ENCODE data around the gene RAB18.

The RAB18 gene

GRCh38 chr10:27526242-27526641, 22.1 kb downstream of the RAB18 start:
- peaks cover 2% of the 10 kb centered on the region for H3K9me3 ChIP-seq (ENCODE audit: severe bottlenecking)
- ATAC-seq (ENCODE audit: low read depth) = no peak
- peaks cover 2% of the 10 kb centered on the region for H3K4me1 ChIP-seq (ENCODE audit: insufficient read depth, poor library complexity, severe bottlenecking)
- TF ChIP-seq, protein P1, sequence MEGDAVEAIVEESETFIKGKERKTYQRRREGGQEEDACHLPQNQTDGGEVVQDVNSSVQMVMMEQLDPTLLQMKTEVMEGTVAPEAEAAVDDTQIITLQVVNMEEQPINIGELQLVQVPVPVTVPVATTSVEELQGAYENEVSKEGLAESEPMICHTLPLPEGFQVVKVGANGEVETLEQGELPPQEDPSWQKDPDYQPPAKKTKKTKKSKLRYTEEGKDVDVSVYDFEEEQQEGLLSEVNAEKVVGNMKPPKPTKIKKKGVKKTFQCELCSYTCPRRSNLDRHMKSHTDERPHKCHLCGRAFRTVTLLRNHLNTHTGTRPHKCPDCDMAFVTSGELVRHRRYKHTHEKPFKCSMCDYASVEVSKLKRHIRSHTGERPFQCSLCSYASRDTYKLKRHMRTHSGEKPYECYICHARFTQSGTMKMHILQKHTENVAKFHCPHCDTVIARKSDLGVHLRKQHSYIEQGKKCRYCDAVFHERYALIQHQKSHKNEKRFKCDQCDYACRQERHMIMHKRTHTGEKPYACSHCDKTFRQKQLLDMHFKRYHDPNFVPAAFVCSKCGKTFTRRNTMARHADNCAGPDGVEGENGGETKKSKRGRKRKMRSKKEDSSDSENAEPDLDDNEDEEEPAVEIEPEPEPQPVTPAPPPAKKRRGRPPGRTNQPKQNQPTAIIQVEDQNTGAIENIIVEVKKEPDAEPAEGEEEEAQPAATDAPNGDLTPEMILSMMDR (IDR thresholded peaks at IDR 0.05; ENCODE audit: poor library complexity, severe bottlenecking) = no peak
- no peak overlapping the region for H3K27ac ChIP-seq (ENCODE audit: poor library complexity, severe bottlenecking)
- no peak for DNase-seq (ENCODE audit: low spot score)
- peaks cover 24% of the 10 kb centered on the region; the same call in 1 of the 2 replicates for H3K36me3 ChIP-seq (ENCODE audit: low read depth)
- H3K27me3 ChIP-seq (ENCODE audit: insufficient read depth, poor library complexity, severe bottlenecking) = no peaks in the 10 kb centered on the region
- H3K4me3 ChIP-seq (ENCODE audit: severe bottlenecking) = no peak overlapping the region

DNA sequence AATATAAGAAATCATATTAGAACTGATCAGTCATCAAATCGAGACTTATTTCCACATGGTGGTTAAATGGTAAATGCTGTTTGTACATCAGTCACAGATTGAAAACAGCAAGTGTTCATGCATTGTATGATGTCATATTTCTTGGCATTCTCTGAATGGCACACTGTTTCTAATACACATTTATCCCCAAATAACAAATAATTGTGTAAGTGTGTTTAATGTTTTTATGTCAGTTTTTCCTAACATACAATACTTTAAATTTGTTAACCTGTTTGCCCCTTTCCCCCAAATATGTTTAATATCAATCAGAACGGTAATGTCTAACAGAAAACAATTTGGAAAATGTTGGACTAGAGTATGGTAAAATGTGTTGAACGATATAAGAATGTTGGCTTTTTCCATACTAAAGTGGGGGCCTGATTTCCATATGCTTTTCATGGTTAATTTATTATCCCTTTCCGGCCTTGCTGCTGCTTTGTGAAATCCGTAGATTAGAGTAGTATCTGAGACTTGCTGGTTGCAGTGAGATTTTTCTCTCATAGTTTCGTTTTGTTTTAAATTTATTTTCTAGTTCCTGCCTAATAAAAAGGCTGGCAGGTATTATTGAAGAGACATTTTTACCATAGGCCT, 23.7 kb downstream of the RAB18 start:
- no peak overlapping the region for H3K4me3 ChIP-seq (ENCODE audit: severe bottlenecking)
- peaks cover 2% of the 10 kb centered on the region for H3K4me1 ChIP-seq (ENCODE audit: insufficient read depth, poor library complexity, severe bottlenecking)
- H3K27ac ChIP-seq (ENCODE audit: poor library complexity, severe bottlenecking) = no peak overlapping the region
- H3K9me3 ChIP-seq (ENCODE audit: severe bottlenecking) = no peaks in the 10 kb centered on the region
- no peaks in the 10 kb centered on the region for H3K27me3 ChIP-seq (ENCODE audit: insufficient read depth, poor library complexity, severe bottlenecking)
- ATAC-seq (ENCODE audit: low read depth) = no peak
- peaks cover 33% of the 10 kb centered on the region for H3K36me3 ChIP-seq (ENCODE audit: low read depth)
- TF ChIP-seq, protein P1 (IDR thresholded peaks at IDR 0.05; ENCODE audit: poor library complexity, severe bottlenecking) = no peak
- no peak for DNase-seq (ENCODE audit: low spot score)

GRCh38 chr10:27529010-27529783, 25.1 kb downstream of the RAB18 start:
- ATAC-seq (ENCODE audit: low read depth) = no peak
- Histone ChIP-seq H3K9me3 (ENCODE audit: severe bottlenecking) (no peaks in the 10 kb centered on the region), H3K4me3 (ENCODE audit: severe bottlenecking) (no peak overlapping the region), H3K4me1 (ENCODE audit: insufficient read depth, poor library complexity, severe bottlenecking) (peaks cover 2% of the 10 kb centered on the region), H3K36me3 (ENCODE audit: low read depth) (peaks cover 47% of the 10 kb centered on the region), H3K27me3 (ENCODE audit: insufficient read depth, poor library complexity, severe bottlenecking) (no peaks in the 10 kb centered on the region), H3K27ac (ENCODE audit: poor library complexity, severe bottlenecking) (no peak overlapping the region)
- no peak for DNase-seq (ENCODE audit: low spot score)
- TF ChIP-seq, protein P1 (IDR thresholded peaks at IDR 0.05; ENCODE audit: poor library complexity, severe bottlenecking) = no peak

DNA sequence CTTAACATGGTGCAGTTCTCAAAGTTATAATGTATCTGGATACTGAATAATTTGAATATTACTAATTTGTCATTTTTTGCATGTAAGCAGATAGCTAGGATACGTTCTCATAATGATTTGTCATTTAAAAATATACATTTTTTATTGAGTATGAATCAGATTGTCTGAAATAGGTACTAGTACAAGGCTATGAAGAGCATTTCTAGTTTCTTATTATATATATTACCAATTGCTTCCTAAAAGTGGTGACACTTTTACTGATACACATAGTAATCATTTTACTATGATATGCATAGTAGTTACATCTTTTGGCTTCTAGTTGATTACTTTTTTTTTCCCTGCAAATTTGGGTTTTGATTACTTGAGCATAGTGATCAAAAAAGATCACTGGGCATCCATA, 26.4 kb downstream of the RAB18 start:
- TF ChIP-seq, protein P1 (IDR thresholded peaks at IDR 0.05; ENCODE audit: poor library complexity, severe bottlenecking) = no peak
- DNase-seq (ENCODE audit: low spot score) (no peak), ATAC-seq (ENCODE audit: low read depth) (no peak)
- H3K27me3 ChIP-seq (ENCODE audit: insufficient read depth, poor library complexity, severe bottlenecking) = no peaks in the 10 kb centered on the region
- no peak overlapping the region for H3K27ac ChIP-seq (ENCODE audit: poor library complexity, severe bottlenecking)
- peaks cover 60% of the 10 kb centered on the region for H3K36me3 ChIP-seq (ENCODE audit: low read depth)
- H3K4me1 ChIP-seq (ENCODE audit: insufficient read depth, poor library complexity, severe bottlenecking) = peaks cover 2% of the 10 kb centered on the region
- no peak overlapping the region for H3K4me3 ChIP-seq (ENCODE audit: severe bottlenecking)
- H3K9me3 ChIP-seq (ENCODE audit: severe bottlenecking) = no peaks in the 10 kb centered on the region
